Muscle of leg (tissue), 11 donors: ENCODE data around the gene PACS2. TPM values are rescaled to one million over a fixed set of nuclear protein-coding genes. Genes with fewer than 3 reads are reported as not detected.

Experiments
- DNase-seq: peaks from one replicate; pipeline ENCODE4 v3.0.0; 2013
- H3K27ac ChIP-seq: one replicate; pipeline ENCODE4 v1.5.1; 2013; ENCODE audit warnings: mild to moderate bottlenecking, low read length, control low read depth
- H3K27me3 ChIP-seq: one replicate; pipeline ENCODE4 v1.6.1; 2013; ENCODE audit warnings: low read length; ENCODE audit not compliant: control insufficient read depth, insufficient read depth
- H3K36me3 ChIP-seq: one replicate; pipeline ENCODE4 v1.6.1; 2013; ENCODE audit warnings: low read length; ENCODE audit not compliant: control insufficient read depth, insufficient read depth
- H3K4me1 ChIP-seq: one replicate; pipeline ENCODE4 v1.6.1; 2013; ENCODE audit warnings: low read length; ENCODE audit not compliant: control insufficient read depth, insufficient read depth
- H3K4me3 ChIP-seq: one replicate; pipeline ENCODE4 v1.5.1; 2013; ENCODE audit warnings: low read length, control low read depth
- H3K9me3 ChIP-seq: replicated peaks from 2 replicates; pipeline ENCODE4 v1.6.1; 2013; ENCODE audit warnings: low read depth, low read length; ENCODE audit not compliant: control insufficient read depth
- WGBS: methylation state at CpG from one replicate; pipeline ENCODE4 v1.1.5; 2013; ENCODE audit warnings: missing lambda C conversion rate; ENCODE audit not compliant: insufficient coverage; 5-methylcytosine and 5-hydroxymethylcytosine counted together
- polyA plus RNA-seq, 8 donors: library from polyadenylated mRNA; unstranded; fragments of 120-200 nt; gene quantifications; one replicate each; pipeline versions ENCODE4 v1.2.1 to v1.2.3, GENCODE V29; 2013; ENCODE audit warnings: inconsistent platforms in 1 of 8, low replicate concordance in 1 of 8; ENCODE audit not compliant: insufficient read length in 8 of 8, insufficient read depth in 1 of 8
- total RNA-seq: library from RNA; stranded (reverse); fragments of 120-200 nt; gene quantifications from one replicate; pipeline ENCODE4 v1.2.4, GENCODE V29; 2013

Gene PACS2
- total and polyA plus RNA-seq, 9 donors, result 66.2 to 110 (median 86.5) TPM

DNA sequence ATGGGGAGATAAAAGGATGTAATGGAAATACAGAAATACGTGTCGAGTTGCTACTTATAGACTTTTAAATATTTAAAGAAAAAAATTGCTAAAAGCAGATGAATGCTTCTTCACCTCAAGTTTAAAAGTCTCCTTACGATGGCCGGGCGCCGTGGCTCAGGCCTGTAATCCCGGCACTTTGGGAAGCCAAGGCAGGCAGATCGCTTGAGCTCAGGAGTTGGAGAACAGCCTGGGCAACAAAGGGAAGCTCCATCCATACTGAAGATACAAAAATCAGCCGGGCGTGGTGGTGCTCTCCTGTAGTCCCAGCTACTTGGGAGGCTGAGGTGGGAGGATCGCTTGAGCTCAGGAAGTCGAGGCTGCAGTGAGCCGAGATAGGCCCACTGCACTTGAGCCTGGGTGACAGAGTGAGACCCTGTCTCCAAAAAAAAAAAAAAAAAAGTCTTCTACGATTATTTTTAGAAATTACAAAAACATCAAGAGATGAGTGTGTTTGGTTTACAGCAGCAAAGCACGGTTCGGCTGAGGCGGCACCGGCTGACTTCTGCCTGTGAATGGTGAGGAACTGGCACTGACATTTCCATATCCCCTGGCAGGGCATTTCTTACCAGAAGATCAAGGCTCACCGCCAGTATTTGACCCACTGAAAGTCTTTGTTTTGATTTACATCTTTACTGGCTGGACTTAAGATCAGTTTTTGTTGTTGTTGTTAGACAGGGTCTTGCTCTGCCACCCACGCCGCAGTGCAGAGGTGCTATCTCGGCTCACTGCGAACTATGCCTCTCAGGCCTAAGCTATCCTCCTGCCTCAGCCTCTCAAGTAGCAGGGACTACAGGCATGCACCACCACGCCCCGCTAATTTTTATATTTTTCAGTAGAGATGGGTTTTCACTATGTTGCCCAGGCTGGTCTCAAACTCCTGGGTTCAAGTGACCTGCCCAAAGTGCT is 101.2 kb downstream of the PACS2 start:
- Histone ChIP-seq H3K27ac (no peak overlapping the region), H3K36me3 (no peaks in the 10 kb centered on the region), H3K9me3 (no peaks in the 10 kb centered on the region), H3K4me1 (peaks cover 38% of the 10 kb centered on the region), H3K4me3 (peak overlapping the region; percentile 34), H3K27me3 (peaks cover 18% of the 10 kb centered on the region)
- DNase-seq, result no peak
- WGBS, result 90% methylated on average over 4 of the region's 25 CpGs

DNA sequence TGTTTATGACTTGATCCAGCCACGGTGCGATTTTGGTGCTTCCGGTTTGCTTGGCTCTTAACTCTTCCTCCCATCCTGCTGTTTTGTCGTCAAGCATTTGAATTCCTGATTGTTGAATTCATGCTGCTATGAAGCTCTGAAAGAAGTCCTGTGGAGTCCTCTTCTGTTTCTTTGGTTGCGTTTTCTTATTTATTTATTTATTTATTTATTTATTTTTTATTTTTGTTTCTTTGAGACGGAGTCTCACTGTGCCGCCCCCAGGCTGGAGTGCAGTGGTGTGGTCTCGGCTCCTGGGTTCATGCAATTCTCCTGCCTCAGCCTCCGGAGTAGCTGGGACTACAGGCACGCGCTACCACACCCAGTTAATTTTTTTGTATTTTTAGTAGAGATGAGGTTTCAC is 102.1 kb downstream of the PACS2 start:
- DNase-seq, result no peak
- Histone ChIP-seq H3K4me1 (peaks cover 40% of the 10 kb centered on the region), H3K27ac (no peak overlapping the region), H3K9me3 (no peaks in the 10 kb centered on the region), H3K4me3 (no peak overlapping the region), H3K27me3 (peaks cover 11% of the 10 kb centered on the region), H3K36me3 (no peaks in the 10 kb centered on the region)
- no CpG with 5 or more reads among the region's 11 CpGs for WGBS

DNA sequence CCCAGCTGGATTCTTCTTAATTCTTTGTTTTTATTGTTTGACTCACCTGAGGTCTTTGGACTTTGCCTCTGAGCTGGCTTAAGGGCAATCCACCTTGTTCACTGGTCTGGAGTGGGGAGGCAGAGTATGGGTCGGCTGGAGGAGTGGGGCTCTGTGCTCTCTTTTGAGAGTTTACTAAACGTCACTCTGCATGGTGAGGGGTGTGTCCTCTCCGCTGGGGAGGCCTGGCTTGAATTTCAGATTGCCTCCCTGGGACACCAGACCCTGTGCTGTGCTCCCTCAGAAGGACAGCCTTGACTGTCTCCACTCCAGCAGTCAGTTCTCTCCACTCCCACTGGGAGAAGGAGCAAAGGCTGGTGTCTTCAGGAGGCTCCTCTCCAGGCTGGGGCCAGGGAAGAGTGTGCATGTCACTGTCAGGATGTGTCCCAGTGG is 103.2 kb downstream of the PACS2 start:
- H3K4me1 ChIP-seq, result peaks cover 40% of the 10 kb centered on the region
- H3K27ac ChIP-seq, result no peak overlapping the region
- no peak for DNase-seq
- H3K9me3 ChIP-seq, result no peaks in the 10 kb centered on the region
- peaks cover 3% of the 10 kb centered on the region for H3K27me3 ChIP-seq
- no peak overlapping the region for H3K4me3 ChIP-seq
- H3K36me3 ChIP-seq, result peaks cover 3% of the 10 kb centered on the region
- 80% methylated on average over 1 of the region's 3 CpGs for WGBS

DNA sequence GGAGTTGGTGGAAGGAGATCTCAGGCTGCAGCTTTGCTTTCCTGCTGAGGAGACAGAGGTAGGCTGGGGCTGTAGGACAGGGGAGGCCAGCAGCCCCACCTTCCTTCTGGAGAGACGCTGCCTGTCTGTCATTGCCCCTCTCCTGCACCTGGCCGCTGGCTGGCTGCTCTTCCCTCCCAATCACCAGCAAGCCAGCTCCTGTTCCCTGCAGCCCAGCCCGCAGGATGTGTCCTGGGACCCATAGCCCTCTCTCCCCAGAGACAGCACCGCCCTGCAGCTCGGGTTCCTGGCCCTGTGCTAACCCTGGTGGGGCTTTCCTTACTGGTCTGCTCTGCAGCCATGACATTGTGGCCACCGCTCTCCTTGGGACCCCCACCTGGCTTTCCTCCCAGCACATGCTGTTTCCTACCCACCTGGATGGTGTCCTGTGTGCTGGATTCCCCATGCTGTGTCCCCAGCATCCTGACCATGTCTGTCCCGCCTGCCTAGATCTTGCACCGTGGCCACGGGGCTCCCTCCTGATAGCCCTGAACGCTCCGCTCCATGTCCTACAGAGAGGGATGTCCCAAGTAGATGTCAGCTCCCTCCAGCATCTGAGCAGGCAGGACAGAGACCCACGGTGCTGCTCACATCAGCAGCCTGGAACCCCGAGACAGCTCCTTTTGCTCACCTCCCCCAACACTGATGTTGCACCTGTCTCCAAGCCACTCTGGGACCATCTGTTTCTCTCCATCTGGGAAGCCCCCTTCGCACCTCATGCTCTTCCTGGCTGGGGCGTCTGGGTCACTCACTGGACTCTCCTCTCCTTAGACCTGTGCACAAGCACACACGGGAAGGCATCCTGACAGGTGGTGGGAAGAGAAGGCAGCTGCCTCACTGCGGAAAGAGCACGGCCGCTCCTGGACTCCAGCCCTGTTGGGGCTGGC is 104.0 kb downstream of the PACS2 start:
- WGBS, result 56% methylated on average over 13 of the region's 19 CpGs
- peak overlapping the region; percentile 78 for H3K27ac ChIP-seq

DNA sequence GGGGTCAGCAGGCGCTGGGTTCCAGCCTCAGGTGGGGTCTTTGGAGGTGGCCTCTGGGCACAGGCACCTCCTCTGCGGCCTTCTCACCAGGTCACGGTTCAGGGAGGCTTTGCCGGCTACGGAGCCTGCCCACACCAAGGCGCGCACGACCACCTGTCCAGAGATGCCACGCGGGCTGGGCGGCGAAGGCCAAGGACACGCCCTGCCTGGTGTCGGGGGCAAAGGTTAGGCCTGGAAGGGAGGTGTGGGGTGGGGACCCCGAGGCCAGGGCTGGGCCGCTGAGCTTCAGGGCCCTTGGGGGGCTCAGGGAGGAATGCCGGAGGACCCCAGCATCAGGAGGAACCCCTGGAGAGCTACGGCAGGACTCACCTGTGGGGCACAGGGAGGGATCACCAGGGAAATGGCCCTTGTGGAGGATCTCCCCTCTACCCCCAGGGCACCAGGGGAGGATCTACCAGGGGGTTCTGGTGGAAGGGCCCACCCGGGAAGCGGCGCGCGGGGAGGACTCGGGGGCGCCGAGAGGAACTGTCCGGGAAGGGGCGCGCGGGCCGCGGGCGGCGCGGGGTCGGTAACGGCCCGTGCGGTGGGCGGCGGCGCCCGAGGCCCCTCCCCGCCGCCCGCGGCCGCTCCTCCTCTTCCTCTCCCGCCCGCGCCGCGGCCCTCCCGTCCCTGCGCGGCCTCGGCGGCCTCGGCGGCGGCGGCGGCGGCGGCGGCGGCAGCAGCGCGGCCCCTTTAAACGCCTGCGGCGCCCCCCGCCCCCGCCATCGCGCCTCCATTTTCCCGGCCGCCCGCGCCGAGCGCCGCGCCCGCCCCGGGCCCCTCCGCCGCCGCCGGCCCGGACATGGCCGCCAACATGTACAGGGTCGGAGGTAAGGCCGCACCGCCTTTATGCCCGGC is 104.9 kb downstream of the PACS2 start, which contains the start of gene MTA1:
Gene MTA1 (plus strand): TSS at position 633 of the 897 bp plus-strand sequence. CDS start 209 bp downstream, at position 842.
- WGBS, result 5% methylated on average over 52 of the region's 96 CpGs
- Histone ChIP-seq H3K27ac (peak within 1 kb of the TSS; percentile 78), H3K9me3 (no peaks in the 10 kb centered on the region), H3K4me3 (peak within 1 kb of the TSS; percentile 78), H3K36me3 (peaks cover 3% of the 10 kb centered on the region), H3K27me3 (no peaks in the 10 kb centered on the region), H3K4me1 (peaks cover 40% of the 10 kb centered on the region)
- DNase-seq, result peak; percentile 65

More for the DNA sequence above, 104.0 kb downstream of the PACS2 start:
- H3K4me1 ChIP-seq, result peaks cover 40% of the 10 kb centered on the region
- DNase-seq, result no peak
- peak overlapping the region; percentile 76 for H3K4me3 ChIP-seq
- no peaks in the 10 kb centered on the region for H3K27me3 ChIP-seq
- H3K9me3 ChIP-seq, result no peaks in the 10 kb centered on the region
- peaks cover 3% of the 10 kb centered on the region for H3K36me3 ChIP-seq

DNA sequence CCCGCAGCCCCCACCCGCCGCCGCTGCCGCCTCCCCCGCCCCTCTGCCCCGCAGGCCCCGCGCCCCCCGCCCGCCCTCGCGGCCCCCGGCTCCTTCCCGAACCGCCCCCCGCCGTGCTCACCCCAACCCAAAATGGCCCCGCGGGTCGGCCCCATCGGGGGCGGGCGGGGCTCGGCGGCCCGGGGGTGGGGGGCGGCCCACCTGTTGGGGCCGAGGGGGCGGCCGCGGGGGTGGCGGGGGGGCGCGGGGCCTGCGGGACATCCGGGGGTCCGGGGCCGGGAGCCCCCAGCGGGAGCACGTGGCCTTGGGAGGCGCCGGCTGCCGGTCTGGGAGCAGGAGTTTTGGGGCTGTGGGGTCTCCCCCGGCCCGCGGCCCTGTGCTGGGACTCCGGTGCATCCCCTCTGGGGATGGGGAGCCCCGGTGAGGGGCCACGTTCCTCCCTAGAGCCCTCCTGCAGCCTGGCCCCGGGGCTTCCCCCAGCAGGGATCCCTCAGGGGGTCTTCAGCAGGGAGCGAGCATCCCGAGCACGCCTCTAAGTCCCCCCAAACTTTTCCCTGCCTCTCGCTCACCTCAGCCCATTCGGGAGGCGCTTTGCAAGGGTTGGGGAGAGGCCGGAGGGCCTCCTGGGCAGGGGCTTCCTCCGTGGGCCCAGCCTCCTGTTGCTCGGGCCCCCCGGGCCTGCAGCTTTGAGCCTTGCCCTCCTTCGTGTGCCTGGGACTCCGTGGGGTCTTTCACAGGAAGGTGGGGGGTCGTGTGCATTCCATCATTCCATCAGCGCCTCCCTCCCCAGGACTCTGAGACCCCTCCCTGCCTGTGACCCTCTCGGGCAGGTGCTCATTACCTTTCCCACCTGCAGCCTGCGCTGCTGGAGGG is 105.8 kb downstream of the PACS2 start:
- Histone ChIP-seq H3K27me3 (no peaks in the 10 kb centered on the region), H3K4me3 (peak overlapping the region; percentile 78), H3K36me3 (peaks cover 10% of the 10 kb centered on the region), H3K9me3 (no peaks in the 10 kb centered on the region), H3K4me1 (peaks cover 37% of the 10 kb centered on the region), H3K27ac (peak overlapping the region; percentile 47)
- WGBS, result under 1% methylated on average over 23 of the region's 67 CpGs
- DNase-seq, result no peak

DNA sequence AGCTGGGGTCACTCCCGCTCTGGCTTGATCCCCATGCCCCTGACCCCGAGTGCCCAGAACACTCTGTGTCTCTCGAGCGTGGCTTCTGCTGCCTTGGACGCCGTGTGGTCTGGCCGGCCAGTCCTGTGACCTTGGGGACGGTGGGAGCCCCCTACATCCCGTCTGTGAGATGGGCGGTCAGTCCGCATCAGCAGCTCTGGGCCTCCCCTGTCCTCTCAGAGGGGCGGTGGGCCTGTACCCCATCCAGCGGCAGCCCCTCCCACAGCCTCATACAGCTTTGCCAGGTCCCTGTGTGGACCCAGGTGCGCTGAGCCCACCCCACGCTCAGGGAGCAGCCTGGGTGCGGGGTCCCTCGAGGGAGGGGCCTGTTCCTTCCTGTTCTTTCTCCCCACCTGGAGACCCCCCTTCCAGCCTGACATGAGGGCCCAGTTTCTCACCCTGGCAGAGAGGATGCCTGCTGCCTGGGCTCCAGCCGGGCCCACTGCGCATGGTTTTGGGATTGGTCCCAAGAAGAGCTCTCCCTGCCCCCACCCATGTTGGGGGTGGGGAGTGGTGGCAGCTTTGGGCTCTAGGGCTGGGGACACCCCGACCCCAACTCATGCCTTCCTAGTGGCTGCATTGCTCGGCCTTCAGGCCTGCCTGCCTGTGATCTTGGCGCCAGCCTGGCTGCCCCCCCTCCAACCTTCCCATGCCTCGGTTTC is 106.6 kb downstream of the PACS2 start:
- Histone ChIP-seq H3K27ac (peak overlapping the region; percentile 47), H3K4me3 (peak overlapping the region; percentile 78), H3K36me3 (peaks cover 15% of the 10 kb centered on the region), H3K4me1 (peaks cover 29% of the 10 kb centered on the region), H3K27me3 (no peaks in the 10 kb centered on the region), H3K9me3 (no peaks in the 10 kb centered on the region)
- no peak for DNase-seq
- WGBS, result 33% methylated on average over 11 of the region's 23 CpGs

DNA sequence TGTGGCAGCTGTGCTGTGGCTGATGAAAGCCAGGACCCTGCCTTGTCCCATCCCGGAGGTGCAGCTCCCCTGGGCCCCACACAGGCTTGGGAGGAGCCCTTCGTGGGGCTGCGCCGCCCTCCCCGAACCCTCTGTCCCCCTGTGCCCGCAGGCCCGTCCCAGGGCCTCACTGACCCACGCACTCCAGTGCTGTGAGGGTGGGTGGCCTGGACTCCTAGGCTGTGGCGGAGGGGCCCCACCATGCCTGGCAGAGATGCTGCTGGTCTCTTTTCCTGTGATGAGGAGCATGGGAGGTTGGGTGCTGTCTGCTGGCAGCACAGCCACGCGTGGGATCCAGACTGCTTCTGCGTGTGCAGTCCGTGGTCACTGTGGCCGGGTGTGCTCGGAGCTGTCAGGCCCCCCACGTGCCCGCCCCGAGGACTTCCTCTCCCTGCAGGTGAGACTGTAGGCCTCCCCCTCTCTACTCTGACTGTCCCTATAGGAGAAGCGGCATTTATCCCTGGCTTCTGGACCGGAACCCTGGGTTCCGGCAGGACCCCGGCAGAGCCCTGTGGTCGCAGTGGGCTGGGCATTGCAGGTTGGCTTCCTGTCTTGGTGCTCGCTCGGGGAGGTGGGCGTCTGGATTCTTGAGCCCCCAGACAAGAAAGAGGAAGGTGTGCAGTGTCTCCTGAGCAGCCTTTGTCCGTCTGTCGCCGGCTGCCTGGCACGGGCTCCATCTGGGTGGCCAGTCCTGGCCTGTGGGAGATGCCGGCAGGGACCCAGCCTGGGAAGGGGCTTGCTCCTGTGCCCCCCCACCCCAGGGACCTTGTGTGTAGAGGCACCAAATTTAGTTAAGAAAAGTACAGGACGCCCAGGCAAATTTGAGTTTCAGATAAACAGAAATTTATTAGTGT is 107.4 kb downstream of the PACS2 start:
- peaks cover 24% of the 10 kb centered on the region for H3K36me3 ChIP-seq
- H3K27ac ChIP-seq, result no peak overlapping the region
- WGBS, result 60% methylated on average over 20 of the region's 32 CpGs
- no peak overlapping the region for H3K4me3 ChIP-seq
- H3K27me3 ChIP-seq, result no peaks in the 10 kb centered on the region
- H3K4me1 ChIP-seq, result peaks cover 29% of the 10 kb centered on the region
- no peak for DNase-seq
- peaks cover 6% of the 10 kb centered on the region for H3K9me3 ChIP-seq
